Stimulated activated CD8-positive, alpha-beta memory T cell treated with anti-CD3 and anti-CD28 coated beads, Interleukin-7, amount 100 ng/mL, for 24 hours (primary cell): ENCODE data around the gene BORCS5.
"Not testable (repeated sequence)": the region's sequence is repeated elsewhere in the genome, so short reads cannot be mapped to it uniquely, and the experiment has no call there.

ENCODE experiments used
- DNase-seq: peaks from one replicate; pipeline ENCODE4 v3.0.0-alpha.2; 2020; ENCODE audit warnings: low read depth

BORCS5 gene

GRCh38 chr12:12488296-12488695 is 131.4 kb downstream of the BORCS5 start:
- no peak for DNase-seq

DNA sequence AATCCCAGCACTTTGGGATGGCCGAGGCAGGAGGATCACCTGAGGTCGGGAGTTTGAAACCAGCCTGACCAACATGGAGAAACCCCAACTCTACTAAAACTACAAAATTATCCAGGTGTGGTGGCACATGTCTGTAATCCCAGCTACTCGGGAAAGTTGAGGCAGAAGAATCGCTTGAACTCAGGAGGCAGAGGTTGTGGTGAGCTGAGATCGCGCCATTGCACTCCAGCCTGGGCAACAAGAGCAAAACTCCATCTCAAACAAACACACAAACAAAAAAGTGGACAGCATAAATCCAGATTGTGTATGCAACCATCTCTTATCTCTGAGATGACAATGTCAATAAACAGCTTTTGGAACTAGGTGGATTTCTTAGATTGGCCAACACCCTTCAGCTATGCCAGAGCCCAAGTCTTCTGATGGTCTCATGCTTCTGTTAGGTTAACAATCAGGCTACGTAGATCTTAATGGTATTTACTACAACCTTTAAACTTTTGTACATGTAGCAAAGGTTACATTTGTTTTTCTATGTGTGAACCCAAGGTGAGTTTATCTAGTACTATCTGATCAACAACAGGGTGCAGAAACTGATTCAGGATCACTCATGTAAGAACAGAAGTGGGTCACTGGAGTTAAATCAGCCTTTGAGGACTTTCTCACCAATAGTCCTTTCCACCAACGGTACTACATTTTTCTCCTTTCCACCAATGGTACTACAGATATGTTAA is 132.1 kb downstream of the BORCS5 start:
- DNase-seq: no peak

GRCh38 chr12:12491606-12492005 is 134.7 kb downstream of the BORCS5 start:
- DNase-seq: no peak

GRCh38 chr12:12492547-12492946 is 135.7 kb downstream of the BORCS5 start:
- no peak for DNase-seq

GRCh38 chr12:12495536-12495935 is 138.7 kb downstream of the BORCS5 start:
- DNase-seq: no peak

- no peak for DNase-seq
These were observed 141.3 kb downstream of the BORCS5 start for GRCh38 chr12:12498210-12498609.

DNA sequence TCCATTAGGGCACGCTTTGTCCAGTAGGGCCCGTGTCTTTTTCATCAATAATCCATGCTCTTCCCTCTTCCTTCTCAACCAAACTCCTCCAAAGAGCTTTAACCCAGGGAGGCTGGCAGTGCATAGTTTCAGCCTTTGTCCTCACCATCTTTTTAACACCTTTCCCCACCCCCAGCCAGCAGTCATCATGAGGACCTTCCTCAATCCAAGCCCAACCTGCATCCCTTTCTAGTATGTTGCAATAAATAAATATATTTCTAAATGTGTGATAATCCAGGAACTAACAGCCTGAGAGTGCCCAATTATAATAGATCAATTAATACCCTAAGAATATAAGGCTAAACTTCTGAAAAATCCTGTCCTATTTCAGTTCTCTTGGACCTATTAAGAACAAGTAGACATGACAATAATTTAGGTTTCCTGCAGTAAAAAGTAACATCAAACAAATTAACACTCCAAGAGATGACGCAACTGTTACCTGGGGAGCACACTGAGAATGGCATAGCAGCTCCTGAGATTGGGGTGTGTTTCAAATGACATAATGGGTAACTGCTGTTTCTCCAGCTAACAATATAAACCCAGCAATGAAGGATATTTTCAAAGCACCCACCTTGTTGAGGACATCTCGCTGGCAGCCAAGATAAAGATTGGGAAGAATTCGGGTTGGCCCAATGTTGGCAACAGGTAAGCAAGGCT is 143.2 kb downstream of the BORCS5 start:
- no peak for DNase-seq

DNA sequence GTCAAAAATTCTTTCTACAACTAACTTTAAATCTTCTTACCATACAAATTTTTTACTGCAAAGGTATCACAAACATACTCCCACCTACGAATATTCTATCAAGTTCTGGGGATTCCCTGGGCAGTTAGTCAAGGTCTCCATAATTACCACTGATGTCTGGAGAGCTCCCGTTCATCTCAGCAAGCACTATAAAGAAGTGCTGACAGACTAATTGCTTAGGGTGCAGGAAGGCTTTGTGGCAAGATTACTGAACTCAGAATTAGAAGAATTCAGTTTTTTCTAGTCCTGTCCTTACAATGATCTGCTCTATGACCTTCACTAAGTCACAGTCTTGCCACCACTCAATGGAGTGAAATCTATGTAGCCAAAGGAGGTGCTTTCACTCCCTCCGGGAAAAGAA is 144.2 kb downstream of the BORCS5 start:
- no peak for DNase-seq

GRCh38 chr12:12502130-12502814 is 145.4 kb downstream of the BORCS5 start:
- DNase-seq: not testable (repeated sequence)

DNA sequence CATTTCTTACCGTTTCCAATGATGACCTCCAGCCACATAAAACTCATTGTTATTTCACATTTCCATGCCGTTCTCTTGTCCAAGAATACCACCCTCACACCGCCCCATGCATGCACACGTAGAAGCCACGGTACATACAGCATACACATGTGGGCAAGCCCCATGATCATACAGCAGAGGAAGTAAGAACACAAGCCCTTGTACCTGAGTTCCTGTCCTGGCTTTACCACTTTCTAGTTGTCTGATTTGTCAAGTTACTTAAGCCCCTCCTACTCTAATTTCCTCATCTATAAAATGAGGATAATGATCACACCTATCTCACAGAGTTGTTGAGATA is 145.9 kb downstream of the BORCS5 start:
- DNase-seq: no peak

DNA sequence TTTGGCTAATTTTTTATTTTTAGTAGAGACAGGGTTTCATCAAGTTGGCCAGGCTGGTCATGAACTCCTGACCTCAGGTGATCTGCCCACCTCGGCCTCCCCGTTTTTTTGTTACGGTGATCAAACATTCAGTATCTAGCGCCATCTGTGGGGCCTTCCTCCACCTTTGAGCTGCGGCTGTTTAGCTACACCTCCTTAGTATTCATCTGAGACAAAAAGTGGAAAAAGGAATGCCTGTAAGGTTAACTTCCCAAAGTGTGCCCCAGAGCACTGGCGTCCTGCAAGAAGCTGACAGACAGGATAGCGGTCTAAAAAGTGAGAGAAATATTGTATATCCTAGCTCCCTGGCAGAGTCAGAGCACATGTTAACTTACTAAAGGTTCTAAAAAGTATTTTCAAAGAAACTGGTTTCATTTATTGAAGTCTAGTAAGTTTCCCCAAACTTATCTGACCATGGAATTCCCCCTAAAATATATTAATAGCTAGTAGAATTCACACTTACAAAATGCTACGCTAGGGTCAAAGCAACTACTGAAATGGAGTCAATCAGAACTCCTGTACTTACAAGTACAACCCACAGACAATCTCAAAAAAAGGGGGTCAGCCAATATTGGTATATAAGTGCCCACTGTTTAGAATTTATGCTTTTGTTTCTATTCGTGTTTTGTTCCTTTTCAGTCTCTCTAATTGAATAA is 146.7 kb downstream of the BORCS5 start:
- no peak for DNase-seq

DNA sequence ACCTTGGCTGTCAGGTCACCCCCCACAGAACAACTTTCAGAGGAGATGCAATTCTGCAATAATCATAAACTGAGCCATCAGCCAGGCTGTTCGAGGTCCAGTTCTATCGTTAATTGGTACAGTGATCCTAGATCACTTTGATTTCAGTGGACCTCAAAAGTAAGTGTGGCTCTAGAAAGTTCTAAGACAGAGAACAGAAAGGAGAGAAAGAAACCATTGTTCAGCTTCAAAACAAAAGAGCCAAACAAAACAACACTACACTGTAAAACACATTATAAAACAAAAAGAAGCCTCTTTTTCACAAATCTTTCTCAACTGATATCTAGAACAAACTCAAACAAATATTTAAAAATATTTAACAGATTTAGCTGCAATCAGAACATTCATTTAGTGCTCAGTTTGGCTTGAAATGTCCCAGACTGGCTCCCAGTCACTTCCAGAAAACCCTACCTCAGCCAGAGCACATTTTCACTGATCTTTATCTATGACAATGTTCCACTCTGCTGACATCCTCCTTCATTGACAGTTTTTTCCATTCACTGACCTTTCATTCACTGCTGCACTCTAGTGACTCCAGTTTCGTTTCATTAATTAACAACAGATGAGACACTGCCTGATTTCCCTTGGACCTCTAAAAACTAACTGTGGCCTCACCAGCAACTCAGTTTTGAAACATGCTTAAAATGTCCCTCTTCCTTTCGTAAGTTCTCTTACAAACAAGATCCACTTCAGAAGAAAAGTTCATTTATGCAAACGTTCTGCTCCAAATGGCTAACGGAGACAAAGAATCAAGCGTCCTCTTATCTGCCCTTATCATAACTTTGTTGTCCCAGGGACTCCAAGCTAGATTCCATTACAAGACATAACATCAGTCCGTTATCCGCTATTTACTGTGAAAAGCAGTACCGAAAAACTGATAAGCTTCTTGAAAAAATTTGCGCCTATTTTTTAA is 148.9 kb downstream of the BORCS5 start:
- DNase-seq: no peak

DNA sequence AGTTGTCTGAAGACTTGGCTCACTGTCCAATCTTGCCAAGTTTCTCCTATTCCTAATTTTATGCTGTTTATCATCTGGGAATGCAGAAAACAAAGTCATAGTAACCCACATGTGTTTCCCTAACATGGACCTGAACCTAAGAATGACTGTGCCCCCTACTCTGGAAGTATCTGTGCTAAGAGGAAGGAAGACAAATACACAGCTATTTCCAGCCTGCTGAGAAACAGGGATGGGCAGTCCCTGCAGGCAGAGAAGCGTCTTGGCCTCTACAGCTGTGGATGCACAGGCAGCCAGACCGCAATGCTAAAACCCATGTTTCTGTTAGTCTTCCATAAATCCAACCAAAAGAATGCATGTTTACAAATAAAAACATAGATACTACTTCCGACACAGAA is 149.6 kb downstream of the BORCS5 start:
- no peak for DNase-seq

- no peak for DNase-seq
These were observed 150.2 kb downstream of the BORCS5 start for GRCh38 chr12:12507121-12507520.

GRCh38 chr12:12508612-12509011 is 151.7 kb downstream of the BORCS5 start:
- DNase-seq: no peak

GRCh38 chr12:12510141-12510540 is 153.3 kb downstream of the BORCS5 start:
- no peak for DNase-seq

- no peak for DNase-seq
These were observed 153.7 kb downstream of the BORCS5 start for GRCh38 chr12:12510551-12510950.

- no peak for DNase-seq
These were observed 154.3 kb downstream of the BORCS5 start for GRCh38 chr12:12511021-12511783.

DNA sequence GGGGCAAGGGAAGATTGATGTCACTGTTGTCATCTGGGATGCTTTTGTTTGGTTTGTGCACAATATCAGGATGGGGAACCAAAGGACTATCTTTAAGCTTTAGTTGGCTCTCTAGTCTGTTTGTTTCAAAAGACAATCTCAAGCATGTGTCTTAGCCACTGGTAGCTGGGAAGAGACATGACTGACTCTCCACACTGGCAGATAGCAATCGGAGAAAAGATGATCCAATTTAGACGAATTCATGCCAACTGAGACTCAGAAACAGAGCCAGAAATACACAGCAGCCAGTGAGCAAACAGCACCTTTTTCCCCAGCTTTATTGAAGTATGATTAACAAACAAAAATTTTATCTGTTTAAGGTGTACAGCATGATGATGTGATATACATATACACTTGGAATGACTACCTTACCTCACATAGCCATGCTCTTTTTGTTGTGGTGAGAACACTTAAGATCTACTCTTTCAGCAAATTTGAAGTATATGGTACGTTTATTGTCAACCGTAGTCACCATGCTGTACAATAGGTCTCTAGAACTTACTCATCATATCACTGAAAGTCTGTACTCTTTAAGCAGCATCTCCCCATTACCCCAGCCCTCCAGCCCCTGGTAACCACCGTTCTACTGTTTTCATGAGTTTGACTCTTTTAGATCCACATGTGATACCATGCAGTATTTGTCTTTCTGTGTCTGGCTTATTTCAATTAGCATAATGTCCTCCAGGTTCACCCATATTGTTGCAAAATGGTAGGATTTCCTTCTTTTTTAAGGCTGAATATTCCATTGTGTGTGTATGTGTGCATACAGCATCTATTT is 155.2 kb downstream of the BORCS5 start:
- DNase-seq: peak; percentile 11
